OCI-LY3 (cell line): ENCODE measurements around the gene MGME1.

Experiments used
- EZH2phosphoT487 ChIP-seq: fragments of 200-600 bp; shearing (Covaris generic); IDR thresholded peaks from 2 replicates; pipeline ENCODE4 v1.6.1; 2018; ENCODE audit warnings: antibody characterized with exemption, mixed run types, low read depth
- TF ChIP-seq, protein P1 (sequence below): fragments of 200-600, 300-600 bp; sonication (generic); IDR thresholded peaks from 2 replicates; pipeline ENCODE4 v1.5.1; 2014; ENCODE audit warnings: antibody characterized with exemption, low read length, low read depth

DNA sequence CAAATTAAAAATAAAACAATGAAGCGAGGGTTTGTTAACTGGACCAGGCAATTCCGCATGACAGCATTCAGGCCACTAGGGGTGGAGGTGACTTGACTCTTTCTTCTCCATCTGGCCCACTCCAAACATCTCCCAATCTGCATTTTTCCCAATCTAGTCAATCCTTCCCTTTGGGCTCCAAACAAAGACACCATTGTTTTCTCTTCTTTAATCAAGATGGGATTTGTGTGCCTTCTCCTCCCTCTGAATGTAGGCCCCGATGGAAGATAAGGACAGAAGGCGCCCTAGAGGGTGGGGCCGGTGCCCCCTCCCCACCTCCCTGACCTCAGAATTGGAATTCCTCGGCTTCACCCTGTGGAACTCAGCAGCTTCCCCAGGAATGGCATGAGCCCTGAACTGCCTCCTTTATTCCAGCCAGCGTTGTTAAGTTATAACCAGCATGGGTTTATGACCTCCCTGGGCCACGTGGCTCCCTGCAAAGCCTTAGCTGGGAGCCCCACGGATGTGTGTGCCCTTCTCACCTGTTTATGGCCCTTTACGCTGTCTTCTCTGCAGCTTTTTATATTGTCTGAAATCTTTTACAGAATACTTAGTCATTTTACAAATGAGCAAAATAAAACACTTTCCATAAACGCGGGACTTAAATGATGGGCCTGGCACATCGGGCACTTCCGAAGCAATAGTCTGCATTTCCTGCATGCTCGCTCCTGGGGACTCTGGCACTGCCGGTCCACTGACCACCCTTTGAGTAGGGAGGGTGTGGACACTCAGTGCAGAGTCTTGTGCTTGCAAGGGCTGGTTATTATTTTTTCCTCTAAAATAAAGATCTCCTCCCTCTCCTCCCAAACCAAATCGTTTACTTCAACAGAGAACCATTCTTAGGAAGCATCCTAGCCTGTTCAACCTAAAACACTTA is 64.4 kb downstream of the MGME1 start:
- TF ChIP-seq, protein P1, sequence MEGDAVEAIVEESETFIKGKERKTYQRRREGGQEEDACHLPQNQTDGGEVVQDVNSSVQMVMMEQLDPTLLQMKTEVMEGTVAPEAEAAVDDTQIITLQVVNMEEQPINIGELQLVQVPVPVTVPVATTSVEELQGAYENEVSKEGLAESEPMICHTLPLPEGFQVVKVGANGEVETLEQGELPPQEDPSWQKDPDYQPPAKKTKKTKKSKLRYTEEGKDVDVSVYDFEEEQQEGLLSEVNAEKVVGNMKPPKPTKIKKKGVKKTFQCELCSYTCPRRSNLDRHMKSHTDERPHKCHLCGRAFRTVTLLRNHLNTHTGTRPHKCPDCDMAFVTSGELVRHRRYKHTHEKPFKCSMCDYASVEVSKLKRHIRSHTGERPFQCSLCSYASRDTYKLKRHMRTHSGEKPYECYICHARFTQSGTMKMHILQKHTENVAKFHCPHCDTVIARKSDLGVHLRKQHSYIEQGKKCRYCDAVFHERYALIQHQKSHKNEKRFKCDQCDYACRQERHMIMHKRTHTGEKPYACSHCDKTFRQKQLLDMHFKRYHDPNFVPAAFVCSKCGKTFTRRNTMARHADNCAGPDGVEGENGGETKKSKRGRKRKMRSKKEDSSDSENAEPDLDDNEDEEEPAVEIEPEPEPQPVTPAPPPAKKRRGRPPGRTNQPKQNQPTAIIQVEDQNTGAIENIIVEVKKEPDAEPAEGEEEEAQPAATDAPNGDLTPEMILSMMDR = no peak
- no peak for TF ChIP-seq EZH2phosphoT487
